Fibroblast of lung (primary cell): Measurements from ENCODE around the gene NACC1. TPM values are rescaled to one million over a fixed set of nuclear protein-coding genes. Genes with fewer than 3 reads are reported as not detected.

ENCODE experiments used
- DNase-seq, 2 donors: peaks; one replicate each; pipeline versions ENCODE4 v3.0.0 to v3.0.0-alpha.2; 2010; ENCODE audit warnings: low read depth in 2 of 2
- H2AFZ ChIP-seq: 2 replicates; pipeline ENCODE4 v1.5.1; 2012; ENCODE audit warnings: low read length, control low read depth, inconsistent platforms
- H3K27ac ChIP-seq: 2 replicates; pipeline ENCODE4 v1.5.1; 2011; ENCODE audit warnings: low read length, control low read depth; ENCODE audit not compliant: insufficient read depth
- H3K27me3 ChIP-seq: 2 replicates; pipeline ENCODE4 v1.5.1; 2011; ENCODE audit warnings: mild to moderate bottlenecking, low read length; ENCODE audit not compliant: control insufficient read depth, insufficient read depth
- H3K36me3 ChIP-seq: 2 replicates; pipeline ENCODE4 v1.5.1; 2011; ENCODE audit warnings: low read length; ENCODE audit not compliant: control insufficient read depth, insufficient read depth
- H3K4me1 ChIP-seq: 2 replicates; pipeline ENCODE4 v1.5.1; 2011; ENCODE audit warnings: low read length; ENCODE audit not compliant: control insufficient read depth, insufficient read depth; ENCODE audit errors: extremely low read depth
- H3K4me2 ChIP-seq: 2 replicates; pipeline ENCODE4 v1.5.1; 2011; ENCODE audit warnings: low read length, control low read depth; ENCODE audit not compliant: insufficient read depth; ENCODE audit errors: extremely low read depth
- H3K4me3 ChIP-seq, 4 experiments: fragments of 200-600 bp in 1 of 4; sonication (generic) in 1 of 4; replicated peaks in 1 of 4; 2 replicates each; pipeline ENCODE4 v1.5.1; 2011 to 2016; ENCODE audit warnings: low read length in 4 of 4, low read depth in 3 of 4, mild to moderate bottlenecking in 3 of 4, control low read depth in 2 of 4, inconsistent platforms in 1 of 4, mixed read lengths in 1 of 4; ENCODE audit not compliant: insufficient read depth in 1 of 4; ENCODE audit errors: control extremely low read depth in 1 of 4
- H3K79me2 ChIP-seq: 2 replicates; pipeline ENCODE4 v1.5.1; 2012; ENCODE audit warnings: mild to moderate bottlenecking, low read length, inconsistent platforms; ENCODE audit not compliant: control insufficient read depth, insufficient read depth
- H3K9ac ChIP-seq: 2 replicates; pipeline ENCODE4 v1.5.1; 2011; ENCODE audit warnings: mild to moderate bottlenecking, low read length, control low read depth; ENCODE audit not compliant: insufficient read depth
- H3K9me3 ChIP-seq: 2 replicates; pipeline ENCODE4 v1.5.1; 2012; ENCODE audit warnings: low read depth, low read length; ENCODE audit not compliant: control insufficient read depth, insufficient read depth
- H4K20me1 ChIP-seq: 2 replicates; pipeline ENCODE4 v1.5.1; 2011; ENCODE audit warnings: low read length; ENCODE audit not compliant: control insufficient read depth, insufficient read depth; ENCODE audit errors: extremely low read depth
- CTCF ChIP-seq, 2 donors: IDR thresholded peaks in 1 of 2; conservative IDR thresholded peaks in 1 of 2; 1 replicate in 1 of 2; 2 replicates in 1 of 2; pipeline ENCODE4 v1.5.1; 2011 to 2012; ENCODE audit warnings: low read length in 2 of 2, control low read depth in 1 of 2, inconsistent platforms in 1 of 2, low read depth in 1 of 2, mild to moderate bottlenecking in 1 of 2
- EZH2 ChIP-seq: IDR thresholded peaks from 2 replicates; pipeline ENCODE4 v1.5.1; 2012; ENCODE audit warnings: low read length, control low read depth, mild to moderate bottlenecking; ENCODE audit errors: missing control alignments
- polyA plus RNA-seq, 2 donors: library from polyadenylated mRNA; depleted of rRNA in 1 of 2; stranded (reverse) in 1 of 2; unstranded in 1 of 2; fragments of >200 nt; gene quantifications; 2 replicates each; pipeline ENCODE4 v1.2.1, GENCODE V29; 2011 to 2012; ENCODE audit warnings: missing spikeins in 1 of 2
- total RNA-seq: library from RNA; depleted of rRNA; stranded (reverse); fragments of >200 nt; gene quantifications from 2 replicates; pipeline ENCODE4 v1.2.1, GENCODE V29; 2014

The NACC1 gene
- total and polyA plus RNA-seq, 2 donors (not counting 1 experiment from before 2014, with no cell fraction given): 31.9 to 33.5 TPM

GRCh38 chr19:13112555-13112954, 5.5 kb upstream of the NACC1 start:
- no peak for DNase-seq
- Histone ChIP-seq H3K9ac (no peak overlapping the region), H3K36me3 (peaks cover 10% of the 10 kb centered on the region), H3K4me1 (peaks cover 2% of the 10 kb centered on the region), H4K20me1 (no peaks in the 10 kb centered on the region), H3K27ac (no peak overlapping the region), H3K4me3 (no peak overlapping the region), H3K4me2 (no peak overlapping the region), H3K27me3 (no peaks in the 10 kb centered on the region), H3K79me2 (peaks cover 12% of the 10 kb centered on the region), H2AFZ (no peak overlapping the region), H3K9me3 (no peaks in the 10 kb centered on the region)
- TF ChIP-seq EZH2 (no peak), CTCF (conservative IDR thresholded peaks at IDR 0.05 in 1 of 2, IDR thresholded peaks at IDR 0.05 in 1 of 2; ENCODE audit: low read depth in 1 of 2, low read length in 2 of 2) (no peak)

- Histone ChIP-seq H3K79me2 (peaks cover 38% of the 10 kb centered on the region), H3K36me3 (peaks cover 5% of the 10 kb centered on the region), H3K4me2 (peak overlapping the region; percentile 99), H3K27me3 (no peaks in the 10 kb centered on the region), H3K27ac (peak overlapping the region; percentile 75), H3K9ac (peak overlapping the region; percentile 87), H4K20me1 (no peaks in the 10 kb centered on the region), H2AFZ (no peak overlapping the region), H3K4me3 (peak overlapping the region; percentile 73 to 97 (median 86)), H3K4me1 (peaks cover 12% of the 10 kb centered on the region), H3K9me3 (no peaks in the 10 kb centered on the region)
- TF ChIP-seq EZH2 (no peak), CTCF (conservative IDR thresholded peaks at IDR 0.05 in 1 of 2, IDR thresholded peaks at IDR 0.05 in 1 of 2; ENCODE audit: low read depth in 1 of 2, low read length in 2 of 2) (no peak)
- DNase-seq: no peak
Measured at GRCh38 chr19:13115936-13116281, 2.2 kb upstream of the NACC1 start.

- Histone ChIP-seq H3K27ac (peak within 1 kb of the TSS; percentile 75), H3K9ac (peak within 1 kb of the TSS; percentile 87), H3K9me3 (no peaks in the 10 kb centered on the region), H3K79me2 (peaks cover 45% of the 10 kb centered on the region), H2AFZ (peak within 1 kb of the TSS; percentile 79), H4K20me1 (no peaks in the 10 kb centered on the region), H3K4me3 (peak within 1 kb of the TSS; percentile 73 to 97 (median 86)), H3K4me2 (peak within 1 kb of the TSS; percentile 99), H3K36me3 (peaks cover 7% of the 10 kb centered on the region), H3K4me1 (peaks cover 15% of the 10 kb centered on the region), H3K27me3 (no peaks in the 10 kb centered on the region)
- TF ChIP-seq CTCF (conservative IDR thresholded peaks at IDR 0.05 in 1 of 2, IDR thresholded peaks at IDR 0.05 in 1 of 2; ENCODE audit: low read depth in 1 of 2, low read length in 2 of 2) (no peak), EZH2 (no peak)
- DNase-seq: peak; percentile 94
Measured at GRCh38 chr19:13116282-13117175, 1.5 kb upstream of the NACC1 start, which contains the start of gene TRMT1. TSS of gene TRMT1 (minus strand) at chr19:13116740. CDS start at chr19:13116399, 341 bp downstream.
